HepG2 (cell line): ENCODE results near the gene AKAP6.

Experiments
- CREB1 ChIP-seq, 2 experiments: fragments of 450-650 bp in 1 of 2; IDR thresholded peaks; 2 replicates each; pipeline ENCODE4 v1.6.1; 2016 to 2017; ENCODE audit warnings: control low read depth in 1 of 2, mild to moderate bottlenecking in 1 of 2, missing compliant biosample characterization in 1 of 2, missing genetic modification characterization in 1 of 2
- ELF1 ChIP-seq: sonication (generic); formaldehyde crosslinking; IDR thresholded peaks from 2 replicates; pipeline ENCODE4 v1.4.0; 2020; ENCODE audit warnings: missing genetic modification reagents
- GTF3A ChIP-seq: sonication (generic); formaldehyde crosslinking; conservative IDR thresholded peaks from 2 replicates; pipeline ENCODE4 v1.4.0; 2020; ENCODE audit warnings: mild to moderate bottlenecking, missing genetic modification reagents
- JDP2 ChIP-seq: sonication (generic); formaldehyde crosslinking; IDR thresholded peaks from 2 replicates; pipeline ENCODE4 v1.8.1; 2022; ENCODE audit warnings: missing genetic modification reagents, borderline replicate concordance
- MXI1 ChIP-seq: IDR thresholded peaks from 3 replicates; pipeline ENCODE4 v1.6.1; 2012; ENCODE audit warnings: low read depth, low read length, inconsistent platforms, borderline replicate concordance
- POLR2AphosphoS5 ChIP-seq: IDR thresholded peaks from 2 replicates; pipeline ENCODE4 v1.6.1; 2012; ENCODE audit warnings: low read depth, low read length
- PRDM4 ChIP-seq: sonication (generic); formaldehyde crosslinking; IDR thresholded peaks from 2 replicates; pipeline ENCODE4 v1.9.0; 2021; ENCODE audit warnings: missing genetic modification reagents, borderline replicate concordance
- SRF ChIP-seq: IDR thresholded peaks from 2 replicates; pipeline ENCODE4 v1.6.1; 2011; ENCODE audit warnings: mild to moderate bottlenecking, low read depth, low read length, moderate library complexity
- TAF1 ChIP-seq: sonication (generic); formaldehyde crosslinking; IDR thresholded peaks from 2 replicates; pipeline ENCODE4 v1.4.0; 2020; ENCODE audit warnings: missing genetic modification reagents
- ZBTB40 ChIP-seq, 2 experiments: fragments of 450-650 bp in 1 of 2; sonication (generic) in 1 of 2; formaldehyde crosslinking in 1 of 2; IDR thresholded peaks; 2 replicates each; pipeline versions ENCODE4 v1.6.1 to v1.8.0; 2016 to 2022; ENCODE audit warnings: antibody characterized with exemption in 1 of 2, mild to moderate bottlenecking in 1 of 2, missing genetic modification reagents in 1 of 2
- ZEB1 ChIP-seq: IDR thresholded peaks from 2 replicates; pipeline ENCODE4 v1.6.1; 2012; ENCODE audit warnings: mild to moderate bottlenecking, low read depth, inconsistent platforms; ENCODE audit not compliant: insufficient replicate concordance
- ZMAT3 ChIP-seq: sonication (generic); formaldehyde crosslinking; conservative IDR thresholded peaks from 2 replicates; pipeline ENCODE4 v1.7.0; 2021; ENCODE audit warnings: missing genetic modification reagents

GRCh38 chr14:32443890-32444661, 115.0 kb downstream of the AKAP6 start:
- TF ChIP-seq JDP2 (CRISPR knock-in tag) (no peak), GTF3A (no peak), POLR2AphosphoS5 (no peak), MXI1 (no peak), ZBTB40 (IDR thresholded peaks at IDR 0.05) (no peak), ZBTB40 (CRISPR knock-in tag; IDR thresholded peaks at IDR 0.05) (no peak), SRF (no peak), ZMAT3 (CRISPR knock-in tag) (no peak), ELF1 (CRISPR knock-in tag) (no peak), TAF1 (no peak), CREB1 (IDR thresholded peaks at IDR 0.05) (no peak), CREB1 (CRISPR knock-in tag; IDR thresholded peaks at IDR 0.05) (no peak), ZEB1 (no peak), PRDM4 (no peak)
